ENCODE results near the gene PPM1B. TPM values are rescaled to one million over a fixed set of nuclear protein-coding genes. Genes with fewer than 3 reads are reported as not detected.

The PPM1B gene
- total and polyA plus RNA-seq, 10 of the 15 experiments (the other 5 are each of a cell fraction or from before 2014, with no cell fraction given) = 12.5 to 53.4 (median 33.7) TPM

- DNase-seq (ENCODE audit: low read depth, low spot score) = peak; percentile 26
- Histone ChIP-seq H3K27ac (ENCODE audit: control insufficient read depth, insufficient read depth) (no peak overlapping the region), H3K27me3 (replicated peaks in 1 of 2; ENCODE audit: control insufficient read depth in 2 of 2, insufficient read depth in 2 of 2, low read length in 1 of 2) (no peaks in the 10 kb centered on the region), H3K9ac (ENCODE audit: control insufficient read depth, insufficient read depth, low read length) (no peak overlapping the region), H3K4me2 (ENCODE audit: control insufficient read depth, insufficient read depth) (no peak overlapping the region), H3K4me1 (ENCODE audit: control insufficient read depth, insufficient read depth, low read length) (no peaks in the 10 kb centered on the region), H3K79me2 (ENCODE audit: control insufficient read depth, insufficient read depth, low read length) (peaks cover 41% of the 10 kb centered on the region), H3K9me3 (replicated peaks; ENCODE audit: control insufficient read depth, insufficient read depth, low read length) (peaks cover 3% of the 10 kb centered on the region; the same call in 2 of the 3 replicates), H4K20me1 (ENCODE audit: control insufficient read depth, insufficient read depth) (no peaks in the 10 kb centered on the region), H3K4me3 (peak overlapping the region; percentile 29; the same call in 1 of the 2 replicates), H3K36me3 (ENCODE audit: control insufficient read depth in 2 of 2, insufficient read depth in 2 of 2, low read length in 1 of 2) (peaks cover 0 to 18% of the 10 kb centered on the region in 2 experiments; a peak in 2 of 4 replicates), H2AFZ (ENCODE audit: control insufficient read depth, low read depth, low read length) (no peak overlapping the region)
- peak; percentile 74 for ATAC-seq
- intact Hi-C loops (cut with micrococcal nuclease; ENCODE audit: unreplicated experiment) (no loop called here), in situ Hi-C loops (cut with MboI) (no loop called here)
- POLR2A ChIA-PET = interaction anchor here (1.6 kb wide), 1 partner anchor 37 kb away, joined by 6 read pairs; the partner anchor contains the start of gene PPM1B
- SMC1A ChIA-PET (ENCODE audit: uncharacterized antibody, unreplicated experiment) = interaction anchor here (1.0 to 4.0 kb wide), 5 partner anchors 9 to 33 kb away, joined by 3 to 23 read pairs (median 10); no protein-coding TSS in a partner anchor
- 0% methylated on average over 1 of the region's 1 CpG for WGBS (ENCODE audit: insufficient coverage, insufficient replicate concordance, low lambda C conversion rate, missing lambda C conversion rate)
- peak; percentile 62 for FAIRE-seq
- CTCF ChIA-PET = no interaction called here
- BruUV-seq (replicated peaks) = no TSS peak
- RAD21 ChIA-PET (ENCODE audit: unreplicated experiment) = interaction anchor here (0.7 to 0.9 kb wide), 2 partner anchors 37 to 114 kb away, joined by 3 read pairs; no protein-coding TSS in a partner anchor
- TF ChIP-seq TAF1 (IDR thresholded peaks at IDR 0.05; ENCODE audit: borderline replicate concordance, low read depth, low read length) (no peak), PAX8 (IDR thresholded peaks at IDR 0.05) (no peak), PML (IDR thresholded peaks at IDR 0.05; ENCODE audit: low read length) (no peak), RBBP5 (conservative IDR thresholded peaks at IDR 0.05) (no peak), BMI1 (IDR thresholded peaks at IDR 0.05; ENCODE audit: borderline replicate concordance) (peak; percentile 28; the same call in 1 of the 2 replicates), SIN3A (IDR thresholded peaks at IDR 0.05; ENCODE audit: low read depth, low read length) (no peak), STAT1 (conservative IDR thresholded peaks at IDR 0.05) (no peak), POU2F2 (IDR thresholded peaks at IDR 0.05; ENCODE audit: borderline replicate concordance, low read depth, low read length) (no peak), GABPA (IDR thresholded peaks at IDR 0.05; ENCODE audit: low read depth) (no peak), NFYB (IDR thresholded peaks at IDR 0.05; ENCODE audit: insufficient read depth, low read depth, low read length) (no peak), ZNF217 (IDR thresholded peaks at IDR 0.05) (no peak), KLF5 (IDR thresholded peaks at IDR 0.05; ENCODE audit: partially characterized antibody) (no peak), MLLT1 (IDR thresholded peaks at IDR 0.05) (no peak), EGR1 (IDR thresholded peaks at IDR 0.05; ENCODE audit: borderline replicate concordance in 1 of 2, low read depth in 2 of 2, low read length in 2 of 2) (peak in 1 of 2 experiments; percentile 53; a peak in 1 of 3 replicates), ESRRA (IDR thresholded peaks at IDR 0.05; ENCODE audit: low read length) (no peak), ETV6 (conservative IDR thresholded peaks at IDR 0.05 in 1 of 2, IDR thresholded peaks at IDR 0.05 in 1 of 2; ENCODE audit: borderline replicate concordance in 1 of 2, low read depth in 1 of 2) (no peak), ATF7 (IDR thresholded peaks at IDR 0.05; ENCODE audit: low read depth) (peak; percentile 62), CBX5 (IDR thresholded peaks at IDR 0.05; ENCODE audit: low read depth) (no peak), YBX1 (IDR thresholded peaks at IDR 0.05) (peak; percentile 42; the same call in 1 of the 2 replicates), CBX3 (IDR thresholded peaks at IDR 0.05; ENCODE audit: borderline replicate concordance, low read depth) (no peak), RUNX3 (IDR thresholded peaks at IDR 0.05; ENCODE audit: low read length) (0 out of 2 replicates have a peak, but pooled peaks have one; percentile 18), WRNIP1 (IDR thresholded peaks at IDR 0.05; ENCODE audit: borderline replicate concordance, low read depth, low read length) (no peak), NBN (IDR thresholded peaks at IDR 0.05) (peak; percentile 83), HDGF (IDR thresholded peaks at IDR 0.05) (no peak)
- TF ChIP-seq, protein P1, sequence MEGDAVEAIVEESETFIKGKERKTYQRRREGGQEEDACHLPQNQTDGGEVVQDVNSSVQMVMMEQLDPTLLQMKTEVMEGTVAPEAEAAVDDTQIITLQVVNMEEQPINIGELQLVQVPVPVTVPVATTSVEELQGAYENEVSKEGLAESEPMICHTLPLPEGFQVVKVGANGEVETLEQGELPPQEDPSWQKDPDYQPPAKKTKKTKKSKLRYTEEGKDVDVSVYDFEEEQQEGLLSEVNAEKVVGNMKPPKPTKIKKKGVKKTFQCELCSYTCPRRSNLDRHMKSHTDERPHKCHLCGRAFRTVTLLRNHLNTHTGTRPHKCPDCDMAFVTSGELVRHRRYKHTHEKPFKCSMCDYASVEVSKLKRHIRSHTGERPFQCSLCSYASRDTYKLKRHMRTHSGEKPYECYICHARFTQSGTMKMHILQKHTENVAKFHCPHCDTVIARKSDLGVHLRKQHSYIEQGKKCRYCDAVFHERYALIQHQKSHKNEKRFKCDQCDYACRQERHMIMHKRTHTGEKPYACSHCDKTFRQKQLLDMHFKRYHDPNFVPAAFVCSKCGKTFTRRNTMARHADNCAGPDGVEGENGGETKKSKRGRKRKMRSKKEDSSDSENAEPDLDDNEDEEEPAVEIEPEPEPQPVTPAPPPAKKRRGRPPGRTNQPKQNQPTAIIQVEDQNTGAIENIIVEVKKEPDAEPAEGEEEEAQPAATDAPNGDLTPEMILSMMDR (IDR thresholded peaks at IDR 0.05 in 2 of 3, conservative IDR thresholded peaks at IDR 0.05 in 1 of 3; ENCODE audit: control insufficient read depth in 2 of 3, extremely low read depth in 1 of 3, insufficient read depth in 1 of 3, low read depth in 3 of 3, low read length in 3 of 3) = no peak
Observed at GRCh38 chr2:44205169-44205568, 36.5 kb downstream of the PPM1B start.

Data from GM12878 (cell line).